SJSA1 (cell line): ENCODE data around the gene TGFBRAP1. TPM values are rescaled to one million over a fixed set of nuclear protein-coding genes. Genes with fewer than 3 reads are reported as not detected.

Experiments
- DNase-seq, 2 experiments: peaks; one replicate each; pipeline ENCODE4 v3.0.0-alpha.2; 2015 to 2020; ENCODE audit warnings: low spot score in 2 of 2, low read depth in 1 of 2
- H3K27ac ChIP-seq: fragments of 250-450 bp; sonication (Bioruptor Pico); 2 replicates; pipeline ENCODE4 v1.5.1; 2020; ENCODE audit warnings: mild to moderate bottlenecking, moderate library complexity
- H3K27me3 ChIP-seq: fragments of 250-450 bp; sonication (Bioruptor Pico); replicated peaks from 2 replicates; pipeline ENCODE4 v1.5.1; 2020; ENCODE audit warnings: mild to moderate bottlenecking, moderate library complexity
- H3K36me3 ChIP-seq: fragments of 250-450 bp; sonication (Bioruptor Pico); 2 replicates; pipeline ENCODE4 v1.5.1; 2020; ENCODE audit warnings: mild to moderate bottlenecking
- H3K4me1 ChIP-seq: fragments of 250-450 bp; sonication (Bioruptor Pico); replicated peaks from 2 replicates; pipeline ENCODE4 v1.6.1; 2021; ENCODE audit warnings: mild to moderate bottlenecking
- H3K4me3 ChIP-seq: fragments of 250-450 bp; sonication (Bioruptor Pico); 2 replicates; pipeline ENCODE4 v1.5.1; 2020; ENCODE audit warnings: mild to moderate bottlenecking
- H3K9me3 ChIP-seq: fragments of 250-450 bp; sonication (Bioruptor Pico); replicated peaks from 2 replicates; pipeline ENCODE4 v1.5.1; 2020; ENCODE audit warnings: mild to moderate bottlenecking
- total RNA-seq: library from RNA; depleted of rRNA; stranded (reverse); fragments of >200 nt; shearing (Covaris generic); gene quantifications from 2 replicates; pipeline ENCODE4 v1.2.3, GENCODE V29; 2014; rRNA removed

The TGFBRAP1 gene, protein sequence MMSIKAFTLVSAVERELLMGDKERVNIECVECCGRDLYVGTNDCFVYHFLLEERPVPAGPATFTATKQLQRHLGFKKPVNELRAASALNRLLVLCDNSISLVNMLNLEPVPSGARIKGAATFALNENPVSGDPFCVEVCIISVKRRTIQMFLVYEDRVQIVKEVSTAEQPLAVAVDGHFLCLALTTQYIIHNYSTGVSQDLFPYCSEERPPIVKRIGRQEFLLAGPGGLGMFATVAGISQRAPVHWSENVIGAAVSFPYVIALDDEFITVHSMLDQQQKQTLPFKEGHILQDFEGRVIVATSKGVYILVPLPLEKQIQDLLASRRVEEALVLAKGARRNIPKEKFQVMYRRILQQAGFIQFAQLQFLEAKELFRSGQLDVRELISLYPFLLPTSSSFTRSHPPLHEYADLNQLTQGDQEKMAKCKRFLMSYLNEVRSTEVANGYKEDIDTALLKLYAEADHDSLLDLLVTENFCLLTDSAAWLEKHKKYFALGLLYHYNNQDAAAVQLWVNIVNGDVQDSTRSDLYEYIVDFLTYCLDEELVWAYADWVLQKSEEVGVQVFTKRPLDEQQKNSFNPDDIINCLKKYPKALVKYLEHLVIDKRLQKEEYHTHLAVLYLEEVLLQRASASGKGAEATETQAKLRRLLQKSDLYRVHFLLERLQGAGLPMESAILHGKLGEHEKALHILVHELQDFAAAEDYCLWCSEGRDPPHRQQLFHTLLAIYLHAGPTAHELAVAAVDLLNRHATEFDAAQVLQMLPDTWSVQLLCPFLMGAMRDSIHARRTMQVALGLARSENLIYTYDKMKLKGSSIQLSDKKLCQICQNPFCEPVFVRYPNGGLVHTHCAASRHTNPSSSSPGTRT
- total RNA-seq = 16.5 and 25.8 TPM in 2 replicates

DNA sequence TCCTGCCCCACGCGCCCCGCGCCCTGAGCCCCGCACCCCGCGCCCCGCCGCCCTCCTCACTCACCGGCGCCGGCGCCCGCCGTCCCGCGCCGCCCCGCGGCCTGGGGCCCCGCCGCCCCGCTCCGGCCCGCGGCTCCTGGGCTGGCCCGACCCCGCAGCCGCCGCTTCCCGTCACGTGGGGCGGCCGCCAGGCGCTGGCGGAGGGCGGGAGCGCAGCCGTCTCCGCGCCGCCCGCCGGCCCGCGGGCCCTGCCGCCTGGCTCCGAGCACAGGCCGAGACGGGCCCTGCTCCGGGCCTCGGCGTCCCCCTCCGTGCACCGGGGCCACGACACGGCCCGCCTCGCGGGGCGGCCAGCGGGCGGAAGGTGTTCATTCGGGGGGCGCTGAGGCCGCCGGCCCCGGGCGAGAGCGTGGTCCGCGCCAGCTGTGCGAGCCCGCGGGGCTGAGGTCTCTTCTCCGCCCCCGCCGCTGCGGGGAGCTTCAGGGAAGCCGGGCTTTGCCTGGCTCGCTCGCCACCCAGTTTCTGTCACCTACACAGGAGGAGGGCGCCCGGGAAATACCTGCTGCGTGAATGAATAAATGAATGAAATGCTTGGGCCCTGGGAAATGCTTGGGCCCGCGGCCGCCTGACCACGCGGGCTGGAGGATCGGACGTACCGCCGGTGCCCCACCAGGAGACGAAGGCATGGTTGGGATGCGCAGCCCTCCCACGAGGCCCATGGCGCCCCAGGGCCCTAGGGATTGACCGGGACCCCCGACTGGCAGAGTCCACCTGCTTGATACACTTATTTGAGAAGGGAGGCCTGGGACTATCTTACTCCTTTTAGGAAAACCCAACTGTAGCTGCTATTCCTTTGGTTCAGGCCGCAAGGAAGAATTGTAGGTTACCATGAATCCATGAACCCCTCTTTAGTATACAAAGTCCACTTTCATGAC, at the start of gene TGFBRAP1:
TGFBRAP1 (minus strand) TSS at position 175 of the 935 bp plus-strand sequence. CDS start 21,434 bp downstream, outside the sequence.
- peak in 1 of 2 experiments; percentile 69 for DNase-seq
- Histone ChIP-seq H3K4me1 (peaks cover 48% of the 10 kb centered on the region), H3K27ac (peak within 1 kb of the TSS; percentile 86), H3K9me3 (no peaks in the 10 kb centered on the region), H3K27me3 (no peaks in the 10 kb centered on the region), H3K4me3 (peak within 1 kb of the TSS; percentile 76), H3K36me3 (peaks cover 10% of the 10 kb centered on the region)

DNA sequence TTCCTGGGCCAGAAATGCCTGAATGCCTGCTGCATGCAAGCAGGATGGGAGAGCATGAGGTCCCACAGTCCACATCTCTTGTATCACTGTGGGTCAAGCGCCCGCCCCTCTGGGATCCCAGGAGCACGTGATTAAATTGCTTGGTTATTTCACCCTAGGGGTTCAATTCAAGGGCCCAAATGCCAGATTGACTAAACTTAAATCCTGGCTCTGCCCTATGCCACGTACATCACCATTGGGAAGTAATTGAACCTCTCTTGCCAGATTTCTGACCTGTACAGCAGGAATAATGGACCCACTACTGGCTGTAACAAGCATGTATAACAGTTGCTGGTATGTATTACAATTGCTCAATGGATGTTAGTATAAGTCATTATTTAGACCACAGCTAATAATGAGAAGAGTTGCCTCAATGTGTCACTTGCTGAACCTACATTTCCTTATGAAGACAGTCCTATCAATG, 49.4 kb upstream of the TGFBRAP1 start:
- Histone ChIP-seq H3K27ac (no peak overlapping the region), H3K4me1 (peaks cover 82% of the 10 kb centered on the region), H3K27me3 (no peaks in the 10 kb centered on the region), H3K36me3 (peaks cover 92% of the 10 kb centered on the region), H3K9me3 (no peaks in the 10 kb centered on the region), H3K4me3 (no peak overlapping the region)
- DNase-seq = no peak

DNA sequence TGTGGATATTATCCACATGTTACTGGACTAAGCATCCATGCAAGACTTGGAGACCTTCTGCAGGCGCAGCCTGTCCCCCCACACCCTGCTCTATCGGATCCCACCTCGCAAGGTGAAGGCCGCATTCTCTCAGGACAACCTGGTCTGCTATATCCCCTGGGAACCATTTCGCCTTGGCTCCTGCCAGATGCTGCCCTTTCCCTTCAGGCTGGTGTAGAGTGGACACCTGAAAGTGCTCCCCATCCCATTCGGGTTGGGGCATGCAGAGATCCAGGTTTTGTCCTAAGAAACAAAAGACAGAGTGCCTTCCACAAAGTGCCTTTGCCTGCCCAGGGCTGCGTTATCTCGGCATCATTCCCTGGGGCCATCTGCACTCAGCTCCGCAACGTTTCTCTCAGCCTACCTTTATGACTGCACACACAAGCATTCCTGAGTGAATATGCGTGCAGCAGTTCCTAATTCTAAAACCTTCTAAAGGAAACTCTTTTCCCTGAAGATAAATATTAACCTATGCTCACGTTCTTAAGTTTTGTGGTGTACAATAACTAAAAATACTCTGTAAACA, 48.8 kb upstream of the TGFBRAP1 start:
- peaks cover 88% of the 10 kb centered on the region for H3K4me1 ChIP-seq
- DNase-seq = no peak
- peaks cover 89% of the 10 kb centered on the region for H3K36me3 ChIP-seq
- no peak overlapping the region for H3K4me3 ChIP-seq
- H3K27ac ChIP-seq = no peak overlapping the region
- no peaks in the 10 kb centered on the region for H3K27me3 ChIP-seq
- no peaks in the 10 kb centered on the region for H3K9me3 ChIP-seq

DNA sequence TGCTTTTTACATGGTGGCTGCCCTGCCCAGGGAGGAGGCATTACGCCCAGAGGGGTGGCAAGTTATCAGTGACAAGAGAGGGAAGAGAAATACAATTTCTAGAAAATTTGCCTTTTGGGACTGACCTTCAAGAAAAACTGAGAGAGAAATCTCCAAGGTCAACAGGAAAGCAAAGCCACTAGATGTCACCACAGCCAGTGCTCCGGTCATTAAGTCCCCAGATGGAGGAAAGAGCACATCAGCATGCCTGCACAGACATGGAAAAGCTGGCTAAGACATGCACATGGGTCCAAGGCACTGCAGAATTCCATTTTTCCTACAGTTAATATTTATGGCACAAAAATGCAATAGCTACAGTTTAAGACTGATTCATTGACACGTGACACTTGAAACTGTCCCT, 48.3 kb upstream of the TGFBRAP1 start:
- no peak for DNase-seq
- peaks cover 89% of the 10 kb centered on the region for H3K36me3 ChIP-seq

GRCh38 chr2:105376789-105377240, 47.3 kb upstream of the TGFBRAP1 start:
- Histone ChIP-seq H3K4me3 (no peak overlapping the region), H3K9me3 (no peaks in the 10 kb centered on the region), H3K36me3 (peaks cover 89% of the 10 kb centered on the region), H3K4me1 (peaks cover 95% of the 10 kb centered on the region), H3K27me3 (no peaks in the 10 kb centered on the region), H3K27ac (peak overlapping the region; percentile 92)
- peak; percentile 72 to 88 for DNase-seq

More for the DNA sequence above, 48.3 kb upstream of the TGFBRAP1 start:
- no peaks in the 10 kb centered on the region for H3K27me3 ChIP-seq
- H3K4me3 ChIP-seq = no peak overlapping the region
- peaks cover 93% of the 10 kb centered on the region for H3K4me1 ChIP-seq
- no peaks in the 10 kb centered on the region for H3K9me3 ChIP-seq
- peak overlapping the region; percentile 92 for H3K27ac ChIP-seq

GRCh38 chr2:105376010-105376409, 46.5 kb upstream of the TGFBRAP1 start:
- DNase-seq = no peak
- peaks cover 95% of the 10 kb centered on the region for H3K4me1 ChIP-seq
- peak overlapping the region; percentile 92 for H3K27ac ChIP-seq
- H3K9me3 ChIP-seq = no peaks in the 10 kb centered on the region
- no peak overlapping the region for H3K4me3 ChIP-seq
- peaks cover 89% of the 10 kb centered on the region for H3K36me3 ChIP-seq
- H3K27me3 ChIP-seq = no peaks in the 10 kb centered on the region

GRCh38 chr2:105375001-105375561, 45.5 kb upstream of the TGFBRAP1 start:
- Histone ChIP-seq H3K9me3 (no peaks in the 10 kb centered on the region), H3K27me3 (no peaks in the 10 kb centered on the region), H3K36me3 (peaks cover 89% of the 10 kb centered on the region), H3K27ac (peak overlapping the region; percentile 92), H3K4me1 (peaks cover 92% of the 10 kb centered on the region), H3K4me3 (no peak overlapping the region)
- DNase-seq = peak; percentile 75 to 91

DNA sequence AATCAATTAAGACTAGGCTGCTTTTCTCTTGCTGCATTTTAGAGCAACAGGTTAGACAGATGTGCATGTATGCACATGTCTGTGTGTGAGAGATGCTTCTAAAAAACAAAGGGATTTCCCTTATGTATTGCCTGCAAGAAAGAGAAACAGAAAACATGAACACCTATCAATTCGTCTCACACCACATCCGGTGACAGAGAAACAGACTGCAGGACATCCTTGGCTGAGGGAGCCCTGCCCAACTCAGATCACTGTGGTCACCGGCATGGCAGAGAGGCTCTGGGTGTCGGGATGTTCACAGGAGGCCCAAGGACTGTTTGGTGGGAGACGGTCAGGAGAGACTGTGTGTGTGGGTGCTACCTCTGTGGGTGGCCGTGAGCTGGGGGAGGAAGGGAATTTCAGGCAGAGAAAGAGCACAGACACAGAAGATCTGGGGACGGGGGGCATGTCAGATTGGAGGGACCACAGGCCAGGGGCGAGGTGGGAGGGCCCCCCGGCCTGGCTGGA, 44.4 kb upstream of the TGFBRAP1 start:
- peak; percentile 94 to 95 for DNase-seq
- H3K4me1 ChIP-seq = peaks cover 89% of the 10 kb centered on the region
- no peaks in the 10 kb centered on the region for H3K9me3 ChIP-seq
- no peaks in the 10 kb centered on the region for H3K27me3 ChIP-seq
- H3K4me3 ChIP-seq = no peak overlapping the region
- H3K36me3 ChIP-seq = peaks cover 89% of the 10 kb centered on the region
- H3K27ac ChIP-seq = peak overlapping the region; percentile 92

DNA sequence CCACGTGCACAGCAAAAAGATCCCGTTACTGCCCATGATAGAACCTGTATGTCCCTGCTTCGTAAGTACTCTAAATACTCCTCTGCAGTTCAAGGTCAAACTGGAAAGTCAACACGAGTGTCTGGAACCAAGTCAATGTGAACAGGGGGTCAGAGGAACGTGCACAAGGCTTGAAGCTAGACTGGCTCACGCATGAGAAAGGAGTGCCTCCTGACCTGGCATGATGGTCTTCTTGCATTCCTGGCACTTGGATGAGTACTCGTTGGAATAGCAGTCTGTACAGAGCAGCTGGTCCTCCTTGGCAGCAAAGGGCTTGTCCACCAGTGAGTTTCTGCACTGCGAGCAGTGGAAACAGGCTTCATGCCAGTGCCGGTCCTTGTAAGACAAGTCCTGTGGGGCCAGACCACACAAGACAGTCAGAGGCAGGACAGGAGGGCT, 43.8 kb upstream of the TGFBRAP1 start:
- Histone ChIP-seq H3K4me1 (peaks cover 83% of the 10 kb centered on the region), H3K36me3 (peaks cover 89% of the 10 kb centered on the region), H3K9me3 (no peaks in the 10 kb centered on the region), H3K27ac (peak overlapping the region; percentile 92), H3K4me3 (no peak overlapping the region), H3K27me3 (no peaks in the 10 kb centered on the region)
- DNase-seq = peak in 1 of 2 experiments; percentile 79

GRCh38 chr2:105371810-105372209, 42.3 kb upstream of the TGFBRAP1 start:
- peaks cover 90% of the 10 kb centered on the region for H3K36me3 ChIP-seq
- H3K4me1 ChIP-seq = peaks cover 67% of the 10 kb centered on the region
- no peaks in the 10 kb centered on the region for H3K9me3 ChIP-seq
- DNase-seq = no peak
- no peak overlapping the region for H3K4me3 ChIP-seq
- no peak overlapping the region for H3K27ac ChIP-seq
- H3K27me3 ChIP-seq = no peaks in the 10 kb centered on the region

- no peak overlapping the region for H3K27ac ChIP-seq
- H3K36me3 ChIP-seq = peaks cover 92% of the 10 kb centered on the region
- H3K9me3 ChIP-seq = no peaks in the 10 kb centered on the region
- DNase-seq = no peak
- H3K27me3 ChIP-seq = no peaks in the 10 kb centered on the region
- no peak overlapping the region for H3K4me3 ChIP-seq
- peaks cover 61% of the 10 kb centered on the region for H3K4me1 ChIP-seq
Measured at GRCh38 chr2:105371156-105371555, 41.6 kb upstream of the TGFBRAP1 start.
